Neural cell (in vitro differentiated cells): ENCODE measurements around the gene PDE8B. TPM values are rescaled to one million over a fixed set of nuclear protein-coding genes. Genes with fewer than 3 reads are reported as not detected.

Experiments
- H2AFZ ChIP-seq: fragments of 200-600, 300-800 bp; sonication (generic), shearing (Covaris generic); 2 replicates; pipeline ENCODE4 v1.6.0; 2014; ENCODE audit warnings: low read depth, mild to moderate bottlenecking, antibody characterized with exemption, low read length, moderate library complexity
- H3F3A ChIP-seq: fragments of 200-600 bp; shearing (Covaris generic); 2 replicates; pipeline ENCODE4 v1.6.1; 2016; ENCODE audit warnings: mild to moderate bottlenecking, moderate library complexity, mixed read lengths, antibody characterized with exemption, low read length; ENCODE audit not compliant: insufficient read depth, poor library complexity, severe bottlenecking
- H3K27ac ChIP-seq: fragments of 200-600, 300-800 bp; sonication (generic), shearing (Covaris generic); 2 replicates; pipeline ENCODE4 v1.5.1; 2014; ENCODE audit warnings: mild to moderate bottlenecking, low read length, moderate library complexity
- H3K27me3 ChIP-seq: fragments of 300-800, 200-600 bp; sonication (generic), shearing (Covaris generic); 2 replicates; pipeline ENCODE4 v1.6.0; 2014; ENCODE audit warnings: mild to moderate bottlenecking, low read depth, low read length, moderate library complexity; ENCODE audit not compliant: insufficient read depth
- H3K36me3 ChIP-seq: fragments of 300-800, 200-600 bp; sonication (generic), shearing (Covaris generic); 2 replicates; pipeline ENCODE4 v1.5.1; 2014; ENCODE audit warnings: mild to moderate bottlenecking, antibody characterized with exemption, low read length, moderate library complexity; ENCODE audit not compliant: insufficient read depth
- H3K4me2 ChIP-seq: fragments of 300-800, 200-600 bp; sonication (generic), shearing (Covaris generic); 2 replicates; pipeline ENCODE4 v1.6.0; 2014; ENCODE audit warnings: mild to moderate bottlenecking, low read length
- H3K4me3 ChIP-seq: fragments of 300-800, 200-600 bp; sonication (generic), shearing (Covaris generic); 2 replicates; pipeline ENCODE4 v1.5.1; 2014; ENCODE audit warnings: mild to moderate bottlenecking, low read length, moderate library complexity
- H3K79me2 ChIP-seq: fragments of 200-600 bp; shearing (Covaris generic); replicated peaks from 2 replicates; pipeline ENCODE4 v1.6.0; 2014; ENCODE audit warnings: mild to moderate bottlenecking, low read length, moderate library complexity; ENCODE audit not compliant: insufficient read depth
- H3K9ac ChIP-seq: fragments of 300-800, 200-600 bp; sonication (generic), shearing (Covaris generic); 2 replicates; pipeline ENCODE4 v1.6.1; 2016; ENCODE audit warnings: mild to moderate bottlenecking, low read length, mixed read lengths
- H3K9me2 ChIP-seq: fragments of 200-600 bp; shearing (Covaris generic); 2 replicates; pipeline ENCODE4 v1.6.1; 2016; ENCODE audit warnings: mild to moderate bottlenecking, low read length, mixed read lengths; ENCODE audit not compliant: insufficient read depth
- H3K9me3 ChIP-seq: fragments of 200-600, 300-800 bp; sonication (generic), shearing (Covaris generic); 2 replicates; pipeline ENCODE4 v1.6.1; 2016; ENCODE audit warnings: mild to moderate bottlenecking, mixed run types, low read length, moderate library complexity, mixed read lengths
- H4K20me1 ChIP-seq: fragments of 200-600 bp; shearing (Covaris generic); 2 replicates; pipeline ENCODE4 v1.6.1; 2016; ENCODE audit warnings: mild to moderate bottlenecking, mixed run types; ENCODE audit not compliant: insufficient read depth
- CTCF ChIP-seq: fragments of 450-650 bp; IDR thresholded peaks from 2 replicates; pipeline ENCODE4 v1.5.1; 2014; ENCODE audit warnings: antibody characterized with exemption, mild to moderate bottlenecking, moderate library complexity; ENCODE audit not compliant: poor library complexity, severe bottlenecking
- EP300 ChIP-seq: fragments of 450-650 bp; conservative IDR thresholded peaks from 2 replicates; pipeline ENCODE4 v1.6.1; 2014; ENCODE audit warnings: antibody characterized with exemption, mild to moderate bottlenecking, moderate library complexity; ENCODE audit not compliant: poor library complexity, severe bottlenecking
- EZH2 ChIP-seq: fragments of 200-600, 300-800 bp; shearing (Covaris generic), sonication (generic); IDR thresholded peaks from 2 replicates; pipeline ENCODE4 v1.6.1; 2014; ENCODE audit warnings: antibody characterized with exemption, low read length, borderline replicate concordance, mild to moderate bottlenecking; ENCODE audit not compliant: insufficient read depth, poor library complexity, severe bottlenecking
- MXI1 ChIP-seq: fragments of 450-650 bp; conservative IDR thresholded peaks from 2 replicates; pipeline ENCODE4 v1.6.1; 2014; ENCODE audit warnings: antibody characterized with exemption, mild to moderate bottlenecking; ENCODE audit not compliant: poor library complexity, severe bottlenecking
- POLR2AphosphoS5 ChIP-seq: IDR thresholded peaks from 2 replicates; pipeline ENCODE4 v1.6.1; 2012
- RAD21 ChIP-seq: fragments of 450-650 bp; conservative IDR thresholded peaks from 2 replicates; pipeline ENCODE4 v1.6.1; 2014; ENCODE audit warnings: antibody characterized with exemption, mild to moderate bottlenecking, moderate library complexity
- SMC3 ChIP-seq: fragments of 450-650 bp; conservative IDR thresholded peaks from 2 replicates; pipeline ENCODE4 v1.6.1; 2014; ENCODE audit warnings: antibody characterized with exemption, mild to moderate bottlenecking, moderate library complexity; ENCODE audit not compliant: poor library complexity
- TAF1 ChIP-seq: IDR thresholded peaks from 2 replicates; pipeline ENCODE4 v1.6.1; 2012; ENCODE audit warnings: low read depth
- polyA plus RNA-seq: library from polyadenylated mRNA; depleted of rRNA; stranded (reverse); fragments of >200 nt; gene quantifications from 2 replicates; pipeline ENCODE4 v1.2.3, GENCODE V29; 2014
- TF ChIP-seq, protein P1 (sequence below): IDR thresholded peaks from 2 replicates; pipeline ENCODE4 v1.6.1; 2012; ENCODE audit warnings: borderline replicate concordance

The PDE8B gene
- polyA plus RNA-seq, 1 donor from 2014 or later: 0.22 TPM

GRCh38 chr5:77425998-77426659 is 215.6 kb downstream of the PDE8B start:
- Histone ChIP-seq H3K9me3 (no peaks in the 10 kb centered on the region), H3K4me3 (no peak overlapping the region), H3K9me2 (no peaks in the 10 kb centered on the region), H3K27ac (no peak overlapping the region), H3K79me2 (no peaks in the 10 kb centered on the region), H3F3A (no peaks in the 10 kb centered on the region), H3K27me3 (no peaks in the 10 kb centered on the region), H3K4me2 (no peak overlapping the region), H2AFZ (no peak overlapping the region), H3K9ac (no peak overlapping the region), H4K20me1 (no peaks in the 10 kb centered on the region), H3K36me3 (no peaks in the 10 kb centered on the region)
- TF ChIP-seq RAD21 (no peak), TAF1 (no peak), SMC3 (no peak), POLR2AphosphoS5 (no peak), EZH2 (no peak), MXI1 (no peak), EP300 (no peak), CTCF (no peak)
- TF ChIP-seq, protein P1, sequence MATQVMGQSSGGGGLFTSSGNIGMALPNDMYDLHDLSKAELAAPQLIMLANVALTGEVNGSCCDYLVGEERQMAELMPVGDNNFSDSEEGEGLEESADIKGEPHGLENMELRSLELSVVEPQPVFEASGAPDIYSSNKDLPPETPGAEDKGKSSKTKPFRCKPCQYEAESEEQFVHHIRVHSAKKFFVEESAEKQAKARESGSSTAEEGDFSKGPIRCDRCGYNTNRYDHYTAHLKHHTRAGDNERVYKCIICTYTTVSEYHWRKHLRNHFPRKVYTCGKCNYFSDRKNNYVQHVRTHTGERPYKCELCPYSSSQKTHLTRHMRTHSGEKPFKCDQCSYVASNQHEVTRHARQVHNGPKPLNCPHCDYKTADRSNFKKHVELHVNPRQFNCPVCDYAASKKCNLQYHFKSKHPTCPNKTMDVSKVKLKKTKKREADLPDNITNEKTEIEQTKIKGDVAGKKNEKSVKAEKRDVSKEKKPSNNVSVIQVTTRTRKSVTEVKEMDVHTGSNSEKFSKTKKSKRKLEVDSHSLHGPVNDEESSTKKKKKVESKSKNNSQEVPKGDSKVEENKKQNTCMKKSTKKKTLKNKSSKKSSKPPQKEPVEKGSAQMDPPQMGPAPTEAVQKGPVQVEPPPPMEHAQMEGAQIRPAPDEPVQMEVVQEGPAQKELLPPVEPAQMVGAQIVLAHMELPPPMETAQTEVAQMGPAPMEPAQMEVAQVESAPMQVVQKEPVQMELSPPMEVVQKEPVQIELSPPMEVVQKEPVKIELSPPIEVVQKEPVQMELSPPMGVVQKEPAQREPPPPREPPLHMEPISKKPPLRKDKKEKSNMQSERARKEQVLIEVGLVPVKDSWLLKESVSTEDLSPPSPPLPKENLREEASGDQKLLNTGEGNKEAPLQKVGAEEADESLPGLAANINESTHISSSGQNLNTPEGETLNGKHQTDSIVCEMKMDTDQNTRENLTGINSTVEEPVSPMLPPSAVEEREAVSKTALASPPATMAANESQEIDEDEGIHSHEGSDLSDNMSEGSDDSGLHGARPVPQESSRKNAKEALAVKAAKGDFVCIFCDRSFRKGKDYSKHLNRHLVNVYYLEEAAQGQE: no peak

DNA sequence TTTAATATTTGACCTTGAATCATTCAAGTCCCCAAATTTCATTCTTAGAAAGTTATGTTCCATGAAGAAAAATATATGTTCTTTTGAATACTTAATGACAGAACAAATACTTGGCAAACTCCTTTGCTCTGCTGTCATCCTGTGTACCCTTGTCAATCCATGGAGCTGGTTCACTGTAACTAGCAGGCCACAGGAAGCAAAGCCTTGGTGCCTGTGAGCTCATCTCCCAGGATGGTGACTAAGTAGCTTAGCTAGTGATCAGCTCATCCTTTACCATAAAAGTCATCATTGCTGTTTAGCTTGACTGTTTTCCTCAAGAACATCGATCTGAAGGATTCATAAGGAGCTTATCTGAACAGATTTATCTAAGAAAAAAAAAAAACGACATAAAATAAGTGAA is 216.2 kb downstream of the PDE8B start:
- H3K9me2 ChIP-seq: no peaks in the 10 kb centered on the region
- no peak overlapping the region for H3K4me2 ChIP-seq

More for the DNA sequence above, 216.2 kb downstream of the PDE8B start:
- Histone ChIP-seq H3K27me3 (no peaks in the 10 kb centered on the region), H4K20me1 (no peaks in the 10 kb centered on the region), H2AFZ (no peak overlapping the region), H3K36me3 (no peaks in the 10 kb centered on the region), H3K4me3 (no peak overlapping the region), H3F3A (no peaks in the 10 kb centered on the region), H3K27ac (no peak overlapping the region), H3K9ac (no peak overlapping the region), H3K79me2 (no peaks in the 10 kb centered on the region), H3K9me3 (no peaks in the 10 kb centered on the region)
- no peak for TF ChIP-seq SMC3
- TF ChIP-seq, protein P1: no peak
- no peak for TF ChIP-seq RAD21
- TF ChIP-seq EZH2: no peak
- no peak for TF ChIP-seq POLR2AphosphoS5
- TF ChIP-seq EP300: no peak
- TF ChIP-seq TAF1: no peak
- TF ChIP-seq MXI1: no peak
- no peak for TF ChIP-seq CTCF
